Measurements from ENCODE around the gene NELFB.

NELFB gene

DNA sequence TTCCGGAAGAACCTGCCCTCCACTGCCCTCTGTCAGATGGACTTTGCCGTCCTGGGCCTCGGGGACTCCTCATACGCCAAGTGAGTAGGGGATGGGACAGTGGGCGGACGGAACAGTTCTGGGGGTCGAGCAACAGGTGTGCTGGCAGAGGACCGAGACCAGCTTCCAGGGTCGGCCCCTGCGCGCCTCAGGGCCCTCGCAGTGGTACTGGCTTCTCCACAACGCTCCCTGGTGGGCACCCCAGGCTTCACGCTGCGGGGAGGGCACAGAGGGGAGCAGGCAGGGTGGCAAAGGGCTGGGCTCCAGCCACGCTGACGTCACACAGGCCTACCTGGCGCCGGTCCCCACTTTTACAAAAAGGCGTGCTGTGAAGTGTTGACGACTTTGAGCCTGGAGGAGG lies 42.6 kb upstream of the NELFB start:
- H3K36me3 ChIP-seq (ENCODE audit: insufficient read depth, low read length): peaks cover 13% of the 10 kb centered on the region
- H3K4me1 ChIP-seq (ENCODE audit: insufficient read depth, low read length, severe bottlenecking): peaks cover 20% of the 10 kb centered on the region
- no peak overlapping the region for H3K9ac ChIP-seq (ENCODE audit: low read length)
- peak overlapping the region; percentile 29 for H3K4me3 ChIP-seq (ENCODE audit: low read depth, low read length, poor library complexity, severe bottlenecking)
- no peaks in the 10 kb centered on the region for H3K9me2 ChIP-seq (ENCODE audit: low read depth, low read length)
- no peaks in the 10 kb centered on the region for H3F3A ChIP-seq (ENCODE audit: insufficient read depth, low read length)
- no peak overlapping the region for H2AFZ ChIP-seq (ENCODE audit: low read length)
- no peaks in the 10 kb centered on the region for H3K79me2 ChIP-seq (ENCODE audit: insufficient read depth, low read length)
- H3K9me3 ChIP-seq (ENCODE audit: low read length): no peaks in the 10 kb centered on the region
- no peak for TF ChIP-seq EZH2 (IDR thresholded peaks at IDR 0.05; ENCODE audit: borderline replicate concordance, low read length)
- TF ChIP-seq, protein P1, sequence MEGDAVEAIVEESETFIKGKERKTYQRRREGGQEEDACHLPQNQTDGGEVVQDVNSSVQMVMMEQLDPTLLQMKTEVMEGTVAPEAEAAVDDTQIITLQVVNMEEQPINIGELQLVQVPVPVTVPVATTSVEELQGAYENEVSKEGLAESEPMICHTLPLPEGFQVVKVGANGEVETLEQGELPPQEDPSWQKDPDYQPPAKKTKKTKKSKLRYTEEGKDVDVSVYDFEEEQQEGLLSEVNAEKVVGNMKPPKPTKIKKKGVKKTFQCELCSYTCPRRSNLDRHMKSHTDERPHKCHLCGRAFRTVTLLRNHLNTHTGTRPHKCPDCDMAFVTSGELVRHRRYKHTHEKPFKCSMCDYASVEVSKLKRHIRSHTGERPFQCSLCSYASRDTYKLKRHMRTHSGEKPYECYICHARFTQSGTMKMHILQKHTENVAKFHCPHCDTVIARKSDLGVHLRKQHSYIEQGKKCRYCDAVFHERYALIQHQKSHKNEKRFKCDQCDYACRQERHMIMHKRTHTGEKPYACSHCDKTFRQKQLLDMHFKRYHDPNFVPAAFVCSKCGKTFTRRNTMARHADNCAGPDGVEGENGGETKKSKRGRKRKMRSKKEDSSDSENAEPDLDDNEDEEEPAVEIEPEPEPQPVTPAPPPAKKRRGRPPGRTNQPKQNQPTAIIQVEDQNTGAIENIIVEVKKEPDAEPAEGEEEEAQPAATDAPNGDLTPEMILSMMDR (IDR thresholded peaks at IDR 0.05; ENCODE audit: low read length): peak; percentile 36; the same call in 1 of the 2 replicates
- H3K27me3 ChIP-seq (ENCODE audit: insufficient read depth, low read length): no peaks in the 10 kb centered on the region
- no peak overlapping the region for H3K27ac ChIP-seq (ENCODE audit: low read depth, low read length, poor library complexity, severe bottlenecking)
- H4K20me1 ChIP-seq (ENCODE audit: insufficient read depth, low read length): no peaks in the 10 kb centered on the region
- H3K4me2 ChIP-seq (ENCODE audit: low read length): peak overlapping the region; percentile 51; the same call in 1 of the 2 replicates

DNA sequence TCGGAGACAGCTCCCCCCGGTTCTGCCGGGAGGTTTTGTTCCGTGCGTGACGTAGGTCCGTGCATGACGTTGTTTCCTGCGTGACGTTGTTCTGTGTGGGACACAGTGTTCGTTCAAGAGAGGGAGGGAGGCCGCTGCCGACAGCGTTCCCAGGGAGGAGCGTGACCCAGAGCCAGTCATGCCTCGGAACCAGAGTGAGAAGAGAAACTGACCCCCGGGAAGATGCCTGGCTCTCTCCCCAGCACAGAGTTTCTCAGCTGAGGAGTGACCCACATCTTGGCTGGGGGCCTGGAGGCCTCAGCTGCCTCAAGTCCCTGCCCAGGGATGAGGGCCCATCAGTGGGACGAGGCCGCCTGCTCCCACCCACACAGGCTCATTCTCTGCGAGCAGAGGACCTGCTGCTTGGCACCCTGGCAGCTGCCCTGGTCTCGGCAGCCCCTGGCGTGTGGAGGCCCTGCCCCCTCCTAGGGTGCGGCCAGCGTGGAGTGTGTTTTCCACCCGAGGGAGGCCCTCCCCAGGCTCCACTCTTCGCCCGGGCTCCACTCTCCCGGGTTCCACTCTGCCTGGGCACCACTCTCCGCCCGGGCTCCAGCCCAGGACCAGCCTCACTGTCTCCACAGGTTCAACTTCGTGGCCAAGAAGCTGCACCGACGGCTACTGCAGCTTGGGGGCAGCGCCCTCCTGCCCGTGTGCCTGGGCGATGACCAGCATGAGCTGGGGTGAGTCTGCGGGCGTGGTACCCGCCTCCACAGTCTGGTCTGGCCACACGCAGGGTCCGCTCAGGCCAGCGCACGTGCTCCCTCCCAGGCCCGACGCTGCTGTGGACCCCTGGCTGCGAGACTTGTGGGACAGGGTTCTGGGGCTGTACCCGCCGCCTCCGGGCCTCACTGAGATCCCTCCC lies 41.7 kb upstream of the NELFB start:
- Histone ChIP-seq H3K4me1 (ENCODE audit: insufficient read depth, low read length, severe bottlenecking) (peaks cover 20% of the 10 kb centered on the region), H3K9ac (ENCODE audit: low read length) (peak overlapping the region; percentile 36; the same call in 1 of the 2 replicates), H3F3A (ENCODE audit: insufficient read depth, low read length) (no peaks in the 10 kb centered on the region), H3K27ac (ENCODE audit: low read depth, low read length, poor library complexity, severe bottlenecking) (no peak overlapping the region), H3K4me3 (ENCODE audit: low read depth, low read length, poor library complexity, severe bottlenecking) (peak overlapping the region; percentile 29), H3K4me2 (ENCODE audit: low read length) (peak overlapping the region; percentile 51), H3K79me2 (ENCODE audit: insufficient read depth, low read length) (no peaks in the 10 kb centered on the region), H2AFZ (ENCODE audit: low read length) (no peak overlapping the region), H3K36me3 (ENCODE audit: insufficient read depth, low read length) (peaks cover 11% of the 10 kb centered on the region), H3K9me2 (ENCODE audit: low read depth, low read length) (no peaks in the 10 kb centered on the region), H4K20me1 (ENCODE audit: insufficient read depth, low read length) (no peaks in the 10 kb centered on the region), H3K27me3 (ENCODE audit: insufficient read depth, low read length) (no peaks in the 10 kb centered on the region), H3K9me3 (ENCODE audit: low read length) (no peaks in the 10 kb centered on the region)
- TF ChIP-seq EZH2 (IDR thresholded peaks at IDR 0.05; ENCODE audit: borderline replicate concordance, low read length): no peak
- TF ChIP-seq, protein P1 (IDR thresholded peaks at IDR 0.05; ENCODE audit: low read length): no peak

- Histone ChIP-seq H3K9me2 (ENCODE audit: low read depth, low read length) (no peaks in the 10 kb centered on the region), H3K9me3 (ENCODE audit: low read length) (no peaks in the 10 kb centered on the region), H3K4me3 (ENCODE audit: low read depth, low read length, poor library complexity, severe bottlenecking) (no peak overlapping the region), H3K9ac (ENCODE audit: low read length) (no peak overlapping the region), H3F3A (ENCODE audit: insufficient read depth, low read length) (no peaks in the 10 kb centered on the region), H4K20me1 (ENCODE audit: insufficient read depth, low read length) (no peaks in the 10 kb centered on the region), H3K36me3 (ENCODE audit: insufficient read depth, low read length) (peaks cover 12% of the 10 kb centered on the region; the same call in 1 of the 2 replicates), H2AFZ (ENCODE audit: low read length) (no peak overlapping the region), H3K79me2 (ENCODE audit: insufficient read depth, low read length) (no peaks in the 10 kb centered on the region), H3K4me1 (ENCODE audit: insufficient read depth, low read length, severe bottlenecking) (peaks cover 20% of the 10 kb centered on the region), H3K27me3 (ENCODE audit: insufficient read depth, low read length) (no peaks in the 10 kb centered on the region), H3K27ac (ENCODE audit: low read depth, low read length, poor library complexity, severe bottlenecking) (no peak overlapping the region), H3K4me2 (ENCODE audit: low read length) (no peak overlapping the region)
- no peak for TF ChIP-seq EZH2 (IDR thresholded peaks at IDR 0.05; ENCODE audit: borderline replicate concordance, low read length)
- TF ChIP-seq, protein P1 (IDR thresholded peaks at IDR 0.05; ENCODE audit: low read length): no peak
Observed at GRCh38 chr9:137214620-137215019, 40.5 kb upstream of the NELFB start.

Data from OCI-LY1 (cell line).